Uterus (tissue), 4 donors: ENCODE measurements around the gene LXN. TPM values are rescaled to one million over a fixed set of nuclear protein-coding genes. Genes with fewer than 3 reads are reported as not detected.

Source experiments
- DNase-seq, 2 donors: peaks; one replicate each; pipeline ENCODE4 v3.0.0-alpha.2; 2019 to 2020
- H3K27ac ChIP-seq, 2 donors: fragments of 200-600 bp; sonication (generic); 1 replicate in 1 of 2; 2 replicates in 1 of 2; pipeline ENCODE4 v1.5.1; 2016 to 2018
- H3K27me3 ChIP-seq, 2 donors: fragments of 200-600 bp; sonication (generic); one replicate each; pipeline ENCODE4 v1.5.1; 2018 to 2019; ENCODE audit warnings: control low read depth in 1 of 2
- H3K36me3 ChIP-seq, 2 donors: fragments of 200-600 bp; sonication (generic); one replicate each; pipeline ENCODE4 v1.5.1; 2019; ENCODE audit warnings: control low read depth in 1 of 2
- H3K4me1 ChIP-seq, 2 donors: fragments of 200-600 bp; sonication (generic); one replicate each; pipeline ENCODE4 v1.5.1; 2018 to 2019; ENCODE audit warnings: control low read depth in 1 of 2
- H3K4me3 ChIP-seq, 2 donors: fragments of 200-600 bp; sonication (generic); 1 replicate in 1 of 2; 2 replicates in 1 of 2; pipeline ENCODE4 v1.5.1; 2018 to 2019; ENCODE audit warnings: mild to moderate bottlenecking in 1 of 2
- H3K9me3 ChIP-seq, 2 donors: fragments of 200-600 bp; sonication (generic); one replicate each; pipeline ENCODE4 v1.5.1; 2019; ENCODE audit warnings: control low read depth in 1 of 2
- CTCF ChIP-seq, 4 experiments: fragments of 200-600 bp in 2 of 4; fragments of 450-650 bp in 2 of 4; sonication (generic) in 2 of 4; IDR thresholded peaks; one replicate each; pipeline ENCODE4 v1.5.1; 2016 to 2019; ENCODE audit warnings: antibody characterized with exemption in 4 of 4, mild to moderate bottlenecking in 2 of 4, moderate library complexity in 1 of 4
- POLR2A ChIP-seq, 2 donors: fragments of 450-650 bp; IDR thresholded peaks; one replicate each; pipeline ENCODE4 v1.6.1; 2016; ENCODE audit warnings: antibody characterized with exemption in 2 of 2, mild to moderate bottlenecking in 1 of 2, moderate library complexity in 1 of 2
- intact Hi-C: fragments of 100-400 bp; cut with DNase I; formaldehyde crosslinking; loops from one replicate; pipeline ENCODE4 v1.15.1; 2023; ENCODE audit warnings: low total_unique reads
- small RNA-seq: library from RNA; depleted of rRNA; stranded (forward); fragments of <200 nt; gene quantifications from one replicate; pipeline ENCODE3, GENCODE V24; 2016
- total RNA-seq, 4 donors: library from RNA; depleted of rRNA in 3 of 4; stranded (reverse); fragments of >200 nt in 3 of 4; gene quantifications; one replicate each; pipeline versions ENCODE4 v1.1.0 to v1.2.4, GENCODE V29; 2014 to 2023
- donor health status: DM: yes; HTN: yes; CAD: no.

Gene LXN
- total RNA-seq, 4 donors from 2014 or later = 25.3 to 49.7 (median 34.8) TPM

GRCh38 chr3:158631981-158632380 is 40.5 kb downstream of the LXN start:
- no peaks in the 10 kb centered on the region for H3K9me3 ChIP-seq
- no peak for DNase-seq
- intact Hi-C loops = no loop called here
- H3K4me1 ChIP-seq = no peaks in the 10 kb centered on the region
- no peak for TF ChIP-seq POLR2A (IDR thresholded peaks at IDR 0.05)
- no peak for TF ChIP-seq CTCF (IDR thresholded peaks at IDR 0.05)
- no peaks in the 10 kb centered on the region for H3K27me3 ChIP-seq
- no peak overlapping the region for H3K27ac ChIP-seq
- H3K36me3 ChIP-seq = no peaks in the 10 kb centered on the region
- no peak overlapping the region for H3K4me3 ChIP-seq

- Histone ChIP-seq H3K36me3 (no peaks in the 10 kb centered on the region), H3K27ac (no peak overlapping the region), H3K9me3 (no peaks in the 10 kb centered on the region), H3K4me1 (no peaks in the 10 kb centered on the region), H3K4me3 (no peak overlapping the region), H3K27me3 (no peaks in the 10 kb centered on the region)
- TF ChIP-seq POLR2A (IDR thresholded peaks at IDR 0.05) = no peak
- TF ChIP-seq CTCF (IDR thresholded peaks at IDR 0.05) = no peak
- intact Hi-C loops = no loop called here
- no peak for DNase-seq
Observed at GRCh38 chr3:158625881-158626280, 46.6 kb downstream of the LXN start.

GRCh38 chr3:158617982-158618875 is 54.2 kb downstream of the LXN start:
- intact Hi-C loops = no loop called here
- no peaks in the 10 kb centered on the region for H3K27me3 ChIP-seq
- H3K27ac ChIP-seq = no peak overlapping the region
- no peaks in the 10 kb centered on the region for H3K4me1 ChIP-seq
- H3K4me3 ChIP-seq = no peak overlapping the region
- H3K9me3 ChIP-seq = no peaks in the 10 kb centered on the region
- TF ChIP-seq POLR2A (IDR thresholded peaks at IDR 0.05) (no peak), CTCF (IDR thresholded peaks at IDR 0.05) (no peak)
- DNase-seq = no peak
- no peaks in the 10 kb centered on the region for H3K36me3 ChIP-seq

Small RNAs within 50 kb of the gene (small RNA-seq; reads per million reads assigned to genes)
- gene AC025033.1 (not detected), gene AC080013.6 (not detected)

Other genes starting within 250 kb of the LXN start
- gene MLF1, start 101.5 kb downstream of the LXN start, total RNA-seq = 10 to 100 TPM in 3 of 4 donors, 1 to 10 TPM in 1; 3.3 to 23.8 (median 18.2) TPM
- 10 to 100 TPM; 32.6 to 81.4 (median 50.9) TPM for gene GFM1, start 28.1 kb downstream of the LXN start, total RNA-seq
- 100 to 1,000 TPM in 1 of 4 donors, 10 to 100 TPM in 3; 12.8 to 398 (median 50.5) TPM for gene RARRES1, start 59.8 kb upstream of the LXN start, total RNA-seq
- 100 to 1,000 TPM in 3 of 4 donors, 10 to 100 TPM in 1; 52.0 to 152 (median 104) TPM for gene MFSD1, start 129.4 kb upstream of the LXN start, total RNA-seq